Testis (tissue), 2 donors: ENCODE data around the gene CACNB4.

ENCODE experiments used
- CTCF ChIP-seq, 3 experiments: fragments of 450-650 bp in 2 of 3; fragments of 200-600 bp in 1 of 3; sonication (generic) in 1 of 3; IDR thresholded peaks; one replicate each; pipeline ENCODE4 v1.5.1; 2016 to 2019; ENCODE audit warnings: antibody characterized with exemption in 3 of 3, mild to moderate bottlenecking in 2 of 3, moderate library complexity in 1 of 3
- POLR2A ChIP-seq: fragments of 450-650 bp; IDR thresholded peaks from one replicate; pipeline ENCODE4 v1.6.1; 2017; ENCODE audit warnings: antibody characterized with exemption, mild to moderate bottlenecking, moderate library complexity

- TF ChIP-seq POLR2A (no peak), CTCF (IDR thresholded peaks at IDR 0.05) (no peak)
These were observed 152.5 kb downstream of the CACNB4 start for GRCh38 chr2:151946250-151946884.
